SK-N-SH treated with all-trans-retinoic acid at 6 μM for 48 hours (cell line): ENCODE data around the gene ZNF587.
"Not testable (repeated sequence)": the region's sequence is repeated elsewhere in the genome, so short reads cannot be mapped to it uniquely, and the experiment has no call there.

Source experiments
- ATAC-seq: fragments of 200-7000 bp; cut with Tn5 transposase; 3 replicates; pipeline ENCODE4 v1.9.1; 2020; ENCODE audit warnings: mild to moderate bottlenecking, moderate library complexity
- ARNTL ChIP-seq: fragments of 450-650 bp; formaldehyde crosslinking; IDR thresholded peaks from 2 replicates; pipeline ENCODE4 v1.5.0; 2020; ENCODE audit warnings: low read depth, mild to moderate bottlenecking, moderate library complexity, borderline replicate concordance
- BACH2 ChIP-seq: fragments of 250-450 bp; sonication (Bioruptor Pico); IDR thresholded peaks from 2 replicates; pipeline ENCODE4 v1.9.0; 2021; ENCODE audit warnings: mild to moderate bottlenecking, borderline replicate concordance
- CREB5 ChIP-seq: fragments of 250-450 bp; sonication (Bioruptor Pico); IDR thresholded peaks from 2 replicates; pipeline ENCODE4 v1.5.1; 2020; ENCODE audit warnings: low read depth, mild to moderate bottlenecking, moderate library complexity
- CSDC2 ChIP-seq: fragments of 250-450 bp; sonication (Bioruptor Pico); IDR thresholded peaks from 2 replicates; pipeline ENCODE4 v1.5.0; 2020; ENCODE audit warnings: mild to moderate bottlenecking, moderate library complexity
- CSRNP3 ChIP-seq: fragments of 250-450 bp; sonication (Bioruptor Pico); IDR thresholded peaks from 2 replicates; pipeline ENCODE4 v1.5.1; 2021; ENCODE audit warnings: mild to moderate bottlenecking, moderate library complexity
- GLIS3 ChIP-seq: fragments of 250-450 bp; sonication (Bioruptor Pico); IDR thresholded peaks from 2 replicates; pipeline ENCODE4 v1.5.0; 2020; ENCODE audit warnings: mild to moderate bottlenecking, moderate library complexity
- ISL1 ChIP-seq: fragments of 250-450 bp; sonication (Bioruptor Pico); IDR thresholded peaks from 2 replicates; pipeline ENCODE4 v2.1.2; 2022; ENCODE audit warnings: mild to moderate bottlenecking, moderate library complexity
- OSR1 ChIP-seq: fragments of 250-450 bp; sonication (Bioruptor Pico); IDR thresholded peaks from 2 replicates; pipeline ENCODE4 v1.8.0; 2022; ENCODE audit warnings: moderate library complexity, mild to moderate bottlenecking, inconsistent platforms
- PATZ1 ChIP-seq: fragments of 250-450 bp; sonication (Bioruptor Pico); IDR thresholded peaks from 2 replicates; pipeline ENCODE4 v1.8.0; 2020; ENCODE audit warnings: mild to moderate bottlenecking, moderate library complexity, borderline replicate concordance
- POU6F1 ChIP-seq: fragments of 250-450 bp; sonication (Bioruptor Pico); IDR thresholded peaks from 2 replicates; pipeline ENCODE4 v1.8.0; 2021; ENCODE audit warnings: low read depth, mild to moderate bottlenecking, moderate library complexity, borderline replicate concordance
- RARB ChIP-seq: fragments of 250-450 bp; sonication (Bioruptor Pico); IDR thresholded peaks from 2 replicates; pipeline ENCODE4 v1.8.0; 2021; ENCODE audit warnings: mild to moderate bottlenecking, moderate library complexity
- SNAI2 ChIP-seq: fragments of 250-450 bp; sonication (Bioruptor Pico); IDR thresholded peaks from 2 replicates; pipeline ENCODE4 v1.5.0; 2020; ENCODE audit warnings: mild to moderate bottlenecking, moderate library complexity
- TOX ChIP-seq: fragments of 250-450 bp; sonication (Bioruptor Pico); IDR thresholded peaks from 2 replicates; pipeline ENCODE4 v1.8.0; 2021; ENCODE audit warnings: mild to moderate bottlenecking, moderate library complexity, borderline replicate concordance
- ZC3H10 ChIP-seq: fragments of 250-450 bp; sonication (Bioruptor Pico); IDR thresholded peaks from 2 replicates; pipeline ENCODE4 v1.5.1; 2021; ENCODE audit warnings: mild to moderate bottlenecking, moderate library complexity
- ZFP3 ChIP-seq: fragments of 250-450 bp; sonication (Bioruptor Pico); IDR thresholded peaks from 2 replicates; pipeline ENCODE4 v1.5.0; 2020; ENCODE audit warnings: mild to moderate bottlenecking, moderate library complexity
- ZFP30 ChIP-seq: fragments of 450-650 bp; formaldehyde crosslinking; IDR thresholded peaks from 2 replicates; pipeline ENCODE4 v1.5.0; 2022; ENCODE audit warnings: mild to moderate bottlenecking, moderate library complexity
- ZNF565 ChIP-seq: fragments of 450-650 bp; formaldehyde crosslinking; conservative IDR thresholded peaks from 2 replicates; pipeline ENCODE4 v1.5.0; 2020; ENCODE audit warnings: low read depth, mild to moderate bottlenecking, moderate library complexity
- ZNF8 ChIP-seq: fragments of 450-650 bp; formaldehyde crosslinking; IDR thresholded peaks from 2 replicates; pipeline ENCODE4 v1.5.0; 2020; ENCODE audit warnings: mild to moderate bottlenecking, moderate library complexity

ZNF587 gene

GRCh38 chr19:57803265-57803593, 46.4 kb upstream of the ZNF587 start:
- ATAC-seq: no peak
- TF ChIP-seq ISL1 (no peak), BACH2 (no peak), ZFP3 (no peak), POU6F1 (no peak), ZNF565 (no peak), TOX (CRISPR knock-in tag) (no peak), ZC3H10 (CRISPR knock-in tag) (no peak), ZNF8 (CRISPR knock-in tag) (no peak), SNAI2 (CRISPR knock-in tag) (no peak), RARB (no peak), OSR1 (CRISPR knock-in tag) (no peak), CSRNP3 (no peak), CREB5 (CRISPR knock-in tag) (no peak)

GRCh38 chr19:57803594-57804325, 45.9 kb upstream of the ZNF587 start:
- TF ChIP-seq BACH2 (no peak), ARNTL (no peak), GLIS3 (CRISPR knock-in tag) (no peak), POU6F1 (no peak), CSDC2 (CRISPR knock-in tag) (no peak), ZFP3 (no peak)
- TF ChIP-seq, all 23 proteins: peak for 0
- peak; percentile 88 for ATAC-seq

GRCh38 chr19:57807541-57807940, 42.1 kb upstream of the ZNF587 start:
- TF ChIP-seq BACH2 (no peak), ZNF8 (CRISPR knock-in tag) (no peak), ZFP30 (CRISPR knock-in tag) (no peak), RARB (no peak), SNAI2 (CRISPR knock-in tag) (no peak), ZC3H10 (CRISPR knock-in tag) (no peak), CSDC2 (CRISPR knock-in tag) (no peak), POU6F1 (no peak), OSR1 (CRISPR knock-in tag) (no peak), CREB5 (CRISPR knock-in tag) (no peak), ZNF565 (no peak), PATZ1 (CRISPR knock-in tag) (no peak)
- no peak for ATAC-seq

- not testable (repeated sequence) for ATAC-seq
Observed at GRCh38 chr19:57810410-57811295, 39.0 kb upstream of the ZNF587 start.
